ENCODE results near the gene VSX2.

Gene VSX2

GRCh38 chr14:74302634-74303569 lies 63.7 kb downstream of the VSX2 start, which contains the start of gene ABCD4:
Gene ABCD4 (minus strand): TSS chr14:74302934. CDS start chr14:74302912, 22 bp downstream.
- DNase-seq: peak; percentile 90

DNA sequence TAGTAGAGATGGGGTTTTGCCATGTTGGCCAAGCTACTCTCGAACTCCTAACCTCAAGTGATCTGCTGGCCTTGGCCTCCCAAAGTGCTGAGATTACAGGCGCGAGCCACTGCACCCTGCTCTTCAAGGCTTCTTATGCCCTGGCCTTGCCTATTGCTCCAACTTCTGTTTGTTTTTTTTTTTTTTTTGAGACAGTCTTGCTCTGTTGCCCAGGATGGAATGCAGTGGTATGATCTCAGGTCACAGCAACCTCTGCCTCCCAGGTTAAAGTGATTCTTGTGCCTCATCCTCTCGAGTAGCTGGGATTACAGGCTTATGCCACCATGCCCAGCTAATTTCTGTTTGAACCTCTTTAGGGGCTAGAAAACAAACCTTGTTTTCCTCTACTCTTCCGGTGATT lies 69.4 kb downstream of the VSX2 start:
- DNase-seq: no peak

DNA sequence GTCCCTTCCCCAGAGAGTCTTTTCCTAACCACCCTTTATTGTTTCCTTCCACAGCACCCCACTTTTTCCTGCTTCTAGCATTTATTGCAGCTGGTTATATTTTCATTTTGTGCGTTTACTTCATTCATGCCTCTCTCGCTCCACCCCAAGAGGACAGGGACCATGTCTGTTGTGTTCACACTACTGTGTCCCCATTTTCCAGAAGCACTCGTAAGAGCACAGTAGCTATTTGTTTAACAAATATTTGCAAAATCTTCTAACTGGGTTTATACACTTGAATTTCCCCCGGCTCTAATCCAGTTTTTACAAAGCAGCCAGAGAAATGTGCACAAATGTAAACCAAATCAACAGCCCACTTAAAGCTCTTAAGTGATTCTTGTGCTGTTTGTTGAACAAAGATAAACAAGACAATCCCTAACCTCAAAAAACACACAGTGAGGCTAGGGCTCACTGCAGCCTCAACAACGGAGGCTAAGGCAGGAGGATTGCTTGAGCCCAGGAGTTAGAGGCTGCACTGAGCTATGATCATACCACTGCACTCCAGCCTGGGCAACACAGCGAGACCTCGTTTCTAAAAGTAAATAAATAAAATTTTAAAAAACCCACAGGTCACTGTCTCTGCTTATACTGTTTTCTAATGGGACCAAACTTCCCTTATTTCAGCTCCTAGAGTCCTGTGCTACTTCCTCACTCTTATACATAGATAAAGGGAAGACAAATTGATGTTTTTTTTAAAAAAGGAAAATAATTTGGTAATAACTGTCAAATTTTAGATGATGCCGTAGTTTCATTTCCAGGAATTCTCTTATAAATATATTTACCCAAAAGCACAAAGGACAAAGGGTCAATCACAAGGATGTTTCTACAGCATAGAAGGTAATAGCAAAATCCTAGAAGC lies 70.1 kb downstream of the VSX2 start:
- no peak for DNase-seq

- no peak for DNase-seq
Observed at GRCh38 chr14:74312161-74312560, 72.9 kb downstream of the VSX2 start.
